ENCODE measurements around the gene SLC5A9.
"Not testable (repeated sequence)": the region's sequence is repeated elsewhere in the genome, so short reads cannot be mapped to it uniquely, and the experiment has no call there.

The SLC5A9 gene

DNA sequence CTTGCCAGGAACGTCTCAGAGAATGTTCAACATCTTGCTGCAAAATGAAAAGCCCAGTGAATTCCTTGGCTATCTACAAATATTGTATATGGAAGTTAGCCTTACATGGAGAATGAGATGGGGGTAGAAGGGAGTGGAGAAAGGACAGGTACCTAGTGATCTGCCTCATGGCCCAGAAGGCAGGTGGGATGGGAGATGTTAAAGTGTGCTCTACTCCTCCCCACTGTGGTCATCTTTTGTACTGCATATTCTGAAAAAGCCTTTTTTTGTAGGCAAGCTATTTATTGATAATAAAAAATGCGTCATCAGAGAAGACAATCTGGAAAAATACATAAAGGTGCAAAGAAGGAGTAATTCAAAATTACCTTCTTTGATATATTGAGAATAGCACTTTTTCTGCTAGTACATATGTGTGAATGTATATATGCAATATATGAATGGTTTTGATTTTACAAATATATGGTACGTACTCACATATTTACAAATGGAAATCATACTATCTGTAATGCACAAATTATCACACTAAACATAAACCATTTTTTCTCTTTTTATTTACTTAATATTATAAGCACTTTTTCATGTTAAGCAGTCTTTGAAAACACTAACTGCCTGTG is 19.1 kb upstream of the SLC5A9 start:
- no peak for FAIRE-seq
- TF ChIP-seq POLR2A (IDR thresholded peaks at IDR 0.05; ENCODE audit: low read depth, low read length) = no peak

DNA sequence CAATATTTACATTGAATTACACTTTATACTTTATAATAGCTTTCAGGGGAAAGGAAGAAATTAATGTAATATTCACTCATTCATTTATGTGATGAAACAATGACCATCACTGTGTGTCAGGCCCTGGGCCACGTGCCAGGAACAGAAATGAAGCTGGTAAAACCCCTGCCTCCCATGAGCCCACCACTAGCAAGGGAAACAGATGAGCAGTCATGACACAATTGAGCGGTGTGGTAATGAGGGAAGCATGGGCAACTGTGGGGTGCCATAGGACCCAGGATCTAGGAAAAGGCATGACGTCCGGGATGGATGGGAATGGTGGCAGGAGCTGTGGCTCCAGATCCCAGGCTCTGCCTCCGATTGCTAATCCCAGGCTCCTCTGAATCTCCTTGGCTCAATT is 17.0 kb upstream of the SLC5A9 start:
- FAIRE-seq (no peak), DNase-seq (ENCODE audit: insufficient read length, low spot score) (no peak)
- no peak for TF ChIP-seq POLR2A (IDR thresholded peaks at IDR 0.05; ENCODE audit: low read depth, low read length)

More for the DNA sequence above, 19.1 kb upstream of the SLC5A9 start:
- no peak for DNase-seq (ENCODE audit: insufficient read length, low spot score)

DNA sequence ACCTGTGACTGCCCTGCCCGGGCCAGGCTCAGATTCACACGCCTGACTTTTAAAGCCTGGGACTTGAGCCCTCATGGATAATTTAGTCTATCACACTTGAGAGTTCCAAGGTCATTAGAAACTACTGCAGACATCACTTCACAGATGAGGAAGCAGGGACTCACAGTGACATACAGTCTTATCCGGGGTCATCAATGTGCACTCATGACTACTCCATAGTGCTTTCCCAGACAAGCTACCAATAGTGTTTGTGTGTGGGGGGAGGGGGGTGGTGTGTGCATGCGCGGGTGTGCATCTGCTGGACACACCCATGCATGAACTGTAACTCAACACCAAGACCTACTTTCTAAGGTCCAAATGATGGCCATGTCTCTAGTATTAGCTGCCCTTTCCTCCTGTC is 16.1 kb upstream of the SLC5A9 start:
- DNase-seq (ENCODE audit: insufficient read length, low spot score) (no peak), FAIRE-seq (no peak)
- no peak for TF ChIP-seq POLR2A (IDR thresholded peaks at IDR 0.05; ENCODE audit: low read depth, low read length)

DNA sequence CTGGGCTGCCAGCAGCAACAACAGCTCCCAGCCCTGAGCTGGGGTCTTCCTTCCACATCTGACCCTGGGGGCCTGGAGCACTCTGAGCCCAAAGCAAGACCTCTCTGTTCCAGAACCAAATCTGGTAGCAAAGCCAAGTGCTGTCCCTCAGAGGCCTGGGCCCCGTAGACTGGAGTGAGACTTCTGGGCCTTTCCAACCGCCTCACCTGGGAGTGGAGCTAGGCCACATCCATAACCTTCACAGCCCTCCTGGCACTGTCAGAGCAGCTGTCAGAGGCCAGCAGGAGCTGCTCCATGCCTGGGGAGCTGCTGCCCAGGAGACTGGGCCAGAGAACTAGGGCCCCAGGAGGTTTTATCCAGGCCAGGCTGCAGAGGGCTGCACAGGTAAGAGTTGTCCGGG is 15.4 kb upstream of the SLC5A9 start:
- DNase-seq (ENCODE audit: insufficient read length, low spot score) = no peak
- FAIRE-seq = no peak
- no peak for TF ChIP-seq POLR2A (IDR thresholded peaks at IDR 0.05; ENCODE audit: low read depth, low read length)

DNA sequence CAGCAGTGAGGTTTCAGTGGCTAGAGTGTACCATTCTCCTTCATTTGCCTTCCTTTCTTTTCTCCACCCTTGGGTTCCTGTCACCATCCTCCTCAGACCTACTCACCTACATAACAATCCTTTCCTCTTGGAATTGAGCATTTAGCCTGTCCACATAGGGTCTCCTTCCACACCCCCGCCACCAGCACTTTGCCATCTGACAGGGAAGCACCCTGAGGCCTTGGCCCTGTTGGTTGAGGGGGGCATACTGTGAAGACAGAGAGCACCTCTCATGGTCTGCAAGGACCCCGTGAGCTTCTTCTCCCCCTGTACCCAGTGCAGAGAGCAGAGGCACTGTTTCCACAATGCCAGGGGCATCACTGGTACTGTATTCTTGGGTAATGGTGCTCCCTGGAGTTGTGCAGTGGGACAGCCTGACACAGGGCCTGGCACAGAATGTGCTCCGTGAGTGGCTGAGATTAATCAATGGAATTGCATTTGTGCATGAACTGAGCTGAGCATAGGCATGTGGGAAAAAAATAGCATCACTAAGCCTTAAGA is 14.9 kb upstream of the SLC5A9 start:
- no peak for TF ChIP-seq POLR2A (IDR thresholded peaks at IDR 0.05; ENCODE audit: low read depth, low read length)
- DNase-seq (ENCODE audit: insufficient read length, low spot score) (no peak), FAIRE-seq (no peak)

DNA sequence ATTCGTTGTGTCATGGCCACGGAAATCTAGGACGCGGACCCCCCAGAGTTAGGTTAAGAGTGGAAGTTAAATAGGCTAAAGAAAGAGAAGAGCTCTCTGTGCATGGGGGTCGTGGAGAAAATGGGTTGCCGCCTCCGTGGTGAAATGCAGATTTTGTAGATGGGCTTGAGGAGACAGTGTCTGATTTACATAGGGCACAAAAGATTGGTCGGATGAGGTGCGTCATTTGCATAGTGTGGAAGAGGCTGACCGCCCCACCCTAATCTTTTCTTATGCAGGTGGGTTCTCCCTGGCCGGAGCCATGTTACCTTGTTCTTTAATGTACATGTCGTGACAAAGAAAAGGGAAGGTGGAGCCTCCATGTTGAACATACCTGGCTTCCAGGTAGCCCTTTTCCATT is 14.3 kb upstream of the SLC5A9 start:
- FAIRE-seq (no peak), DNase-seq (ENCODE audit: insufficient read length, low spot score) (no peak)
- no peak for TF ChIP-seq POLR2A (IDR thresholded peaks at IDR 0.05; ENCODE audit: low read depth, low read length)

DNA sequence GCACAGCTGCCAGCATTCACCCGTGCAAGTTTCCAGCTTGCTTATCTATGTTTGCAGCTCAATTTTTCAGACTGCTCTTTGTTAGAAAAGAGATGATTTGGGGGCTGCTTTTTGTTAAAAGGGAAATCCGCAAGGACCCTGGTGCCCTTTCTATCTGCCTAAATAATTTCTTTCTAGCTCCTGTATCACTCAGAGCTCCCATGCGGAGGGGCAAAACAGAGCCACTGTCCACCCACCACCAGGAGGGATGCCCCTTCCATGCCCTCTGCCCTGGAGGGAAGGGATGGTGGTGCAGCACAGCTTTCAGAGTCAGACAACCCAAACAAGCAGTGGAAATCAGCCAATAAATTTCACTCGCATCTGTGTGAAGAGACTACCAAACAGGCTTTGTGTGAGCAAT is 13.9 kb upstream of the SLC5A9 start:
- TF ChIP-seq POLR2A (IDR thresholded peaks at IDR 0.05; ENCODE audit: low read depth, low read length) = no peak
- FAIRE-seq (no peak), DNase-seq (ENCODE audit: insufficient read length, low spot score) (no peak)

DNA sequence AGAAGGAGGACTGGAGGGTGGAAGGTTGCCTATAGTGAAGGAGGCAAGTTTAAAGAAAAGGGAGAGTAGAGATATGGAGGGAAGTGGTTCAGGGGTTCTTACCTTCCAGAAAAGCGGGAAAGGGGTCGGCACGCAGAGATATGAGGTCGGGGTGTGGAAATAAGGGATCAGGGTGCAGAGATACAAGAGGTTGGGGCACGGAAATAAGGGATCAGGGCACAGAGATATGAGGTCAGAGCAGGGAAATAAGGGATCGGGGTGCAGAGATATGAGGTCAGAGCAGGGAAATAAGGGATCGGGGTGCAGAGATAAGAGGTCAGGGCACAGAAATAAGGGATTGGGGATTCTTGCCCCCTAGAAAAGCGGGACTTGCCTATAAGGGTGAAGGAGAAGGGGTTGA is 9.1 kb upstream of the SLC5A9 start:
- not testable (repeated sequence) for FAIRE-seq; DNase-seq (ENCODE audit: insufficient read length, low spot score)

DNA sequence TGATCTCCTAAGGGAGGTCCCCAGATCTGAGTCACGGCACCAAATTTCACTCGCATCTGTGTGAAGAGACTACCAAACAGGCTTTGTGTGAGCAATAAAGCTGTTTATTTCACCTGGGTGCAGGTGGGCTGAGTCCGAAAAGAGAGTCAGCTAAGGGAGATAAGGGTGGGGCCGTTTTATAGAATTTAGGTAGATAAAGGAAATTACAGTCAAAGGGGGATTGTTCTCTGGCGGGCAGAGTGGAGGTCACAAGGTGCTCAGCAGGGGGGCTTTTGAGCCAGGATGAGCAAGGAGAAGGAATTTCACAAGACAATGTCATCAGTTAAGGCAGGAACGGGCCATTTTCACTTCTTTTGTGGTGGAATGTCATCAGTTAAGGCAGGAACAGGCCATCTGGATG is 8.2 kb upstream of the SLC5A9 start:
- not testable (repeated sequence) for FAIRE-seq

DNA sequence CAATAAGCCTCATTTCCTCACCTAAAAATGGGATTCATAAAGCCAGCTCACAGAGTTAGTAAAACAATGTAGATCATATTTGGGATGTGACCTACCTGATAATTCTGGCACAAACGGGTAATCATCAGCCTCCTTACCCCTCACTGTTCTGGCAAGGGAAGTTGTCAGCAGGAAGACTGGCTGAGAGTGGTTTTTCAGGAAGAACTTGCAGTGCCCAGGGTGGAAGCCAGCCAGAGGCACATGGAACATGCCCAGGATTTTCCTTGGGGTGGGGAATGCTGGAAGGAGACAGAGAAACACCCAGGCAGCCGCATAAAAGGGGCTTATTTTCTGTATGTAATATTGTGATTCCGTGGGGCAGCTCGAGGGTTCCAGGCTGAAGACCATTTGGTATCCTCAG is 7.7 kb upstream of the SLC5A9 start:
- no peak for TF ChIP-seq POLR2A (IDR thresholded peaks at IDR 0.05; ENCODE audit: low read depth, low read length)
- no peak for FAIRE-seq
- no peak for DNase-seq (ENCODE audit: insufficient read length, low spot score)

More for the DNA sequence above, 8.2 kb upstream of the SLC5A9 start:
- DNase-seq (ENCODE audit: insufficient read length, low spot score) = not testable (repeated sequence)

DNA sequence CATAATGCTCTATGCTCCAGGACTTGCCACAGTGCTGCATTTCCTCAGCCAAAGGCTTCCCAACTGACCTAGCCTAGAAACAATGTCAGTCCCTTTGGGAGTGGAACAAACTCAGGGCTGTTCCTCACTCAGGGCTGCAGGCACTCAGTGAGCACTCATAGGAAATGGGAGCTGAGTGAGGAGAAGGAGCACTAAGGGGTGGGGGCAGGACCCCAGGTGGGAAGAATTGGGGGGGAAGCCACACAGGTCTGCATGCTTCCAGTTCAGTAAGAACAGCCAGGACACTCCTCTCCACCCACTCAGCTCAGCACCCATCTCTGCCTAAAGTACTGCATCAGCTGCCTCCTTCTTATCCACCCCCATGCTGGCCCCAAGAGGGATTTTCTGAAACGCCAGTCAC is 7.3 kb upstream of the SLC5A9 start:
- DNase-seq (ENCODE audit: insufficient read length, low spot score) (no peak), FAIRE-seq (no peak)
- no peak for TF ChIP-seq POLR2A (IDR thresholded peaks at IDR 0.05; ENCODE audit: low read depth, low read length)

DNA sequence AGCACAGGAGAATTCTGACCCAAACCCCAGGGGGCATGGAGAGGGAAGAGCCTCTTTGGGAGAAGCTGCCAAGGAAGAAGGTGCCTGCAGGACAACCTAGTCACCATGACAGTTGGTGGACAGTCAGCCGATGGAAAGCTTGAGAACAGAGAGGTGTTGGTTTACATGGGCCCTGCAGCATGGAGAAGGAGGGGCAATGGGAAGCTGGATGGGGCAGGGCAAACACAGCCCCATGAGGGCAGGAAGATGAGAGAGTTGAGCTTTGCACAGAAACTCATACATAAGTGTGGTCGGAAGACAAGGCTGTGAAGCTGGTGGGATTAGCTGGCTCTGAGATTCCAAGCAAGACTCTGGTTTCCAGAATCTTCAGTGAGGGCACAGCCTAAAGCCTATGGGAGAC is 6.6 kb upstream of the SLC5A9 start:
- TF ChIP-seq POLR2A (IDR thresholded peaks at IDR 0.05; ENCODE audit: low read depth, low read length) = no peak
- FAIRE-seq (no peak), DNase-seq (ENCODE audit: insufficient read length, low spot score) (no peak)

DNA sequence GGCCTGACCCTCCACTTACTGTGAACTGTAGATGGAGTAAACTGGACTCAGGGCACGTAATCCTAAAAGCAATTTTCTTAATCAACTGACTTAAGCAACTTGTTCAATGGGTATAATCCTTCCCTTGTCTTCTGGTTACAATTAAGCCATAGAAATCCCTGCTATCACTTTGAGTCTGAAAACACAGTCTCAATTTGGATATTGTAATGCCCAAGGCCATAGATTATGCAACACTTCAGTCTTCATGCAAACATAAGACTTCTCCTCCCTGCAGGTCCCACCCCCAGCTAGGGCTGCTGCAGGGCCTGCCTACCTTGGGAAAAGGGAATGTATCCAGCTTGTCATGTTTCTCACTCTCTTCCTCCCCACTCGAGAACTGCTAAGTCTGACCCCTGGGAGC is 6.2 kb upstream of the SLC5A9 start:
- no peak for DNase-seq (ENCODE audit: insufficient read length, low spot score)
- FAIRE-seq = no peak
- no peak for TF ChIP-seq POLR2A (IDR thresholded peaks at IDR 0.05; ENCODE audit: low read depth, low read length)

DNA sequence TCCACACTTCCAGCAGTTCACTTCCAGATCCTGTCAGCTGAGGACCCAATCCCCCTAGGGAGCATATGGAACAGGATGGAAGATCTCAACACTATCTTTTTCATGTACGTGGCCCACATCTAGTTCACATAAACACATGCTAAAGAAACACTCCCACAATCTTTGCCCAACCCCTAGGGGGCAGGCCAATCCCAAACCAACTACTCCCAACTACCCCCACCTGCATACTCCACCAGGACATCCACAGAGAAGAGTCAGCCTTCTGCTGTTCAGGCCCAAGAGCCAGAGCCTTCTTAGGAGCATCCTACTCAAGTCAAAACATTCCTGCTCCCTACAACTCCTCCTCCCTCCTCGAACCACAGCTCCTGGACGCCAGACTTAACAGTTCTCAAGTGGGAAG is 5.6 kb upstream of the SLC5A9 start:
- no peak for TF ChIP-seq POLR2A (IDR thresholded peaks at IDR 0.05; ENCODE audit: low read depth, low read length)
- no peak for FAIRE-seq
- no peak for DNase-seq (ENCODE audit: insufficient read length, low spot score)

DNA sequence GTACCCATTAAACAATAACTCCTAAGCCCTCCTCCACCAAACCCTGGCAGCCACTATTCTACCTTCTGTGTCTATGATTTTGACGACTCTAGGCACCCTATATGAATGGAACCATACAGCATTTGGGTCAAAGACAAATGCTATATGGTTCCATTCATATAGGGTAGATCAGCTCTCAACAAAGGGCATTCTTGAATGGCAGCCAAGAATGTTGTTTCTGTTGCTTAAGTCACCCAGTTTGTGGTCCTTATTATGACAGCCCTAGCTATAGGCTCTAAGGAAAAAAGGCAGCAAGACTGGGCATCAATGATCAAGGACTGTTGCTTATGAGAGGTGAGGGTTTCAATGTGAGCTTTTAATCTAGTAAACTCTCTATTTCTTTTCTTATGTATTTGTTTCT is 4.7 kb upstream of the SLC5A9 start:
- TF ChIP-seq POLR2A (IDR thresholded peaks at IDR 0.05; ENCODE audit: low read depth, low read length) = no peak
- no peak for DNase-seq (ENCODE audit: insufficient read length, low spot score)
- no peak for FAIRE-seq

DNA sequence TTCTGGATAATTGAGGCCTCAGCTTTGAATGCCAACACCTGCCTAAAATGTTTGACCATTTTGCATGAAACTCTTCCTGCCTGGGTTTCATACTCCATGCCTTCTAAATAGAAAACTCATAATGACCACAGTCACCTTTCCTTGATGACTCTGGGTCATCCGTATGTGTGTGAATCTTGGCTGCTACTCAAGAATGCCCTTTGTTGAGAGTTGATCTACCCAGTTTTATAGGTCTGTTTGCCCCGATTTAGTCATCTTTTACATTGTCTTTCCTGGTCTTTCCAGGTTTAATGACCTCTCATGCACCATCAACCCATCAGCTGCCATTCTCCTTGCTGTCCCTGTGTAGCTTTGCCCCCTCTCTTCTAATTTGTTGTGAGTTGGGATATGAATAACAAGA is 2.7 kb upstream of the SLC5A9 start:
- no peak for DNase-seq (ENCODE audit: insufficient read length, low spot score)
- no peak for FAIRE-seq
- TF ChIP-seq POLR2A (IDR thresholded peaks at IDR 0.05; ENCODE audit: low read depth, low read length) = no peak

All from H54 (cell line).